ENCODE measurements around the gene EHF. TPM values are rescaled to one million over a fixed set of nuclear protein-coding genes. Genes with fewer than 3 reads are reported as not detected.

EHF gene
- total RNA-seq, 1 experiment from 2014 or later = 118 TPM

- ChIA-PET CTCF (no interaction called here), POLR2A (ENCODE audit: unreplicated experiment) (no interaction called here)
- TF ChIP-seq EZH2 (IDR thresholded peaks at IDR 0.05; ENCODE audit: low read depth) (no peak), CTCF (conservative IDR thresholded peaks at IDR 0.05) (no peak)
- Histone ChIP-seq H3K27ac (no peak overlapping the region), H3K4me1 (replicated peaks; ENCODE audit: insufficient read depth) (peaks cover 36% of the 10 kb centered on the region), H3K36me3 (ENCODE audit: low read depth) (no peaks in the 10 kb centered on the region), H3K4me3 (no peak overlapping the region), H3K4me2 (no peak overlapping the region), H3K9me3 (ENCODE audit: insufficient read depth, low read depth) (no peaks in the 10 kb centered on the region), H4K20me1 (ENCODE audit: insufficient read depth) (no peaks in the 10 kb centered on the region), H3K27me3 (ENCODE audit: insufficient read depth, low read depth) (no peaks in the 10 kb centered on the region), H2AFZ (no peak overlapping the region), H3K79me2 (ENCODE audit: low read depth) (no peaks in the 10 kb centered on the region), H3F3A (ENCODE audit: insufficient read depth, low read depth) (peaks cover 21% of the 10 kb centered on the region; the same call in 1 of the 2 replicates), H3K9me2 (ENCODE audit: insufficient read depth) (no peaks in the 10 kb centered on the region)
- no peak for DNase-seq
- BruUV-seq (replicated peaks) = no TSS peak
- intact Hi-C loops (cut with micrococcal nuclease; ENCODE audit: unreplicated experiment) = no loop called here
Observed at GRCh38 chr11:34609187-34609751, 11.6 kb upstream of the EHF start.

- POLR2A ChIA-PET (ENCODE audit: unreplicated experiment) = no interaction called here
- Histone ChIP-seq H2AFZ (no peak overlapping the region), H3K4me3 (no peak overlapping the region), H3F3A (ENCODE audit: insufficient read depth, low read depth) (peaks cover 15% of the 10 kb centered on the region; the same call in 1 of the 2 replicates), H4K20me1 (ENCODE audit: insufficient read depth) (no peaks in the 10 kb centered on the region), H3K27me3 (ENCODE audit: insufficient read depth, low read depth) (no peaks in the 10 kb centered on the region), H3K36me3 (ENCODE audit: low read depth) (no peaks in the 10 kb centered on the region), H3K27ac (no peak overlapping the region), H3K4me2 (no peak overlapping the region), H3K4me1 (replicated peaks; ENCODE audit: insufficient read depth) (peaks cover 30% of the 10 kb centered on the region), H3K9me3 (ENCODE audit: insufficient read depth, low read depth) (no peaks in the 10 kb centered on the region), H3K9me2 (ENCODE audit: insufficient read depth) (no peaks in the 10 kb centered on the region), H3K79me2 (ENCODE audit: low read depth) (no peaks in the 10 kb centered on the region)
- peak in 1 of 2 experiments; percentile 48 for DNase-seq
- intact Hi-C loops (cut with micrococcal nuclease; ENCODE audit: unreplicated experiment) = no loop called here
- TF ChIP-seq CTCF (conservative IDR thresholded peaks at IDR 0.05) (no peak), EZH2 (IDR thresholded peaks at IDR 0.05; ENCODE audit: low read depth) (no peak)
- no TSS peak for BruUV-seq (replicated peaks)
- CTCF ChIA-PET = no interaction called here
Observed at GRCh38 chr11:34609850-34610249, 11.0 kb upstream of the EHF start.

GRCh38 chr11:34610324-34611041 lies 10.4 kb upstream of the EHF start:
- Histone ChIP-seq H3K4me2 (no peak overlapping the region), H2AFZ (no peak overlapping the region), H3K4me1 (replicated peaks; ENCODE audit: insufficient read depth) (peaks cover 23% of the 10 kb centered on the region), H3K79me2 (ENCODE audit: low read depth) (no peaks in the 10 kb centered on the region), H3K4me3 (no peak overlapping the region), H3K27ac (no peak overlapping the region), H3K36me3 (ENCODE audit: low read depth) (no peaks in the 10 kb centered on the region), H3K9me2 (ENCODE audit: insufficient read depth) (no peaks in the 10 kb centered on the region), H3K27me3 (ENCODE audit: insufficient read depth, low read depth) (no peaks in the 10 kb centered on the region), H4K20me1 (ENCODE audit: insufficient read depth) (no peaks in the 10 kb centered on the region), H3K9me3 (ENCODE audit: insufficient read depth, low read depth) (no peaks in the 10 kb centered on the region), H3F3A (ENCODE audit: insufficient read depth, low read depth) (peaks cover 13% of the 10 kb centered on the region; the same call in 1 of the 2 replicates)
- no peak for TF ChIP-seq EZH2 (IDR thresholded peaks at IDR 0.05; ENCODE audit: low read depth)
- TF ChIP-seq CTCF (conservative IDR thresholded peaks at IDR 0.05) = no peak
- CTCF ChIA-PET = no interaction called here
- no peak for DNase-seq
- intact Hi-C loops (cut with micrococcal nuclease; ENCODE audit: unreplicated experiment) = no loop called here
- POLR2A ChIA-PET (ENCODE audit: unreplicated experiment) = no interaction called here
- BruUV-seq (replicated peaks) = no TSS peak

All from PC-9 (cell line).